IPS-20b (cell line): Measurements from ENCODE around the gene DAPK2.

ENCODE experiments used
- H3K27ac ChIP-seq: one replicate; pipeline ENCODE4 v1.5.1; 2013; ENCODE audit warnings: low read length
- H3K27me3 ChIP-seq: 2 replicates; pipeline ENCODE4 v1.6.1; 2013; ENCODE audit warnings: mild to moderate bottlenecking, low read length, inconsistent platforms; ENCODE audit not compliant: insufficient read depth
- H3K36me3 ChIP-seq: 2 replicates; pipeline ENCODE4 v1.6.1; 2013; ENCODE audit warnings: low read depth, mild to moderate bottlenecking, inconsistent platforms, low read length, moderate library complexity; ENCODE audit not compliant: insufficient read depth
- H3K4me1 ChIP-seq: 2 replicates; pipeline ENCODE4 v1.6.1; 2013; ENCODE audit warnings: mild to moderate bottlenecking, control low read depth, inconsistent platforms, low read length, moderate library complexity; ENCODE audit not compliant: insufficient read depth
- H3K4me3 ChIP-seq: 2 replicates; pipeline ENCODE4 v1.5.1; 2013; ENCODE audit warnings: mild to moderate bottlenecking, low read length, inconsistent platforms
- H3K9ac ChIP-seq: 2 replicates; pipeline ENCODE4 v1.6.1; 2013; ENCODE audit warnings: low read depth, mild to moderate bottlenecking, inconsistent platforms, low read length, moderate library complexity
- H3K9me3 ChIP-seq: 2 replicates; pipeline ENCODE4 v1.6.1; 2013; ENCODE audit warnings: mild to moderate bottlenecking, low read depth, low read length, inconsistent platforms; ENCODE audit not compliant: insufficient read depth

The DAPK2 gene

GRCh38 chr15:63978511-63979261, 67.6 kb downstream of the DAPK2 start:
- Histone ChIP-seq H3K27me3 (no peaks in the 10 kb centered on the region), H3K4me3 (no peak overlapping the region), H3K9ac (no peak overlapping the region), H3K4me1 (peaks cover 12% of the 10 kb centered on the region; the same call in 1 of the 2 replicates), H3K27ac (no peak overlapping the region), H3K36me3 (no peaks in the 10 kb centered on the region), H3K9me3 (no peaks in the 10 kb centered on the region)

- Histone ChIP-seq H3K27me3 (no peaks in the 10 kb centered on the region), H3K4me3 (no peak overlapping the region), H3K36me3 (no peaks in the 10 kb centered on the region), H3K4me1 (peaks cover 24% of the 10 kb centered on the region), H3K27ac (no peak overlapping the region), H3K9me3 (no peaks in the 10 kb centered on the region), H3K9ac (no peak overlapping the region)
Observed at GRCh38 chr15:63977119-63977518, 69.2 kb downstream of the DAPK2 start.

- no peaks in the 10 kb centered on the region for H3K36me3 ChIP-seq
- peak overlapping the region; percentile 23; the same call in 1 of the 2 replicates for H3K4me3 ChIP-seq
- no peaks in the 10 kb centered on the region for H3K9me3 ChIP-seq
- no peaks in the 10 kb centered on the region for H3K27me3 ChIP-seq
- H3K9ac ChIP-seq = no peak overlapping the region
- no peak overlapping the region for H3K27ac ChIP-seq
- H3K4me1 ChIP-seq = peaks cover 36% of the 10 kb centered on the region
Observed at GRCh38 chr15:63974021-63974420, 72.3 kb downstream of the DAPK2 start.

- Histone ChIP-seq H3K27ac (no peak overlapping the region), H3K4me3 (peak overlapping the region; percentile 17), H3K9ac (no peak overlapping the region), H3K4me1 (peaks cover 36% of the 10 kb centered on the region), H3K36me3 (no peaks in the 10 kb centered on the region), H3K9me3 (no peaks in the 10 kb centered on the region), H3K27me3 (no peaks in the 10 kb centered on the region)
Observed at GRCh38 chr15:63973212-63974009, 72.9 kb downstream of the DAPK2 start.

GRCh38 chr15:63972801-63973200, 73.5 kb downstream of the DAPK2 start:
- H3K36me3 ChIP-seq = no peaks in the 10 kb centered on the region
- no peaks in the 10 kb centered on the region for H3K27me3 ChIP-seq
- no peak overlapping the region for H3K9ac ChIP-seq
- H3K4me3 ChIP-seq = peak overlapping the region; percentile 17
- no peak overlapping the region for H3K27ac ChIP-seq
- no peaks in the 10 kb centered on the region for H3K9me3 ChIP-seq
- peaks cover 36% of the 10 kb centered on the region for H3K4me1 ChIP-seq

GRCh38 chr15:63971904-63972303, 74.4 kb downstream of the DAPK2 start:
- Histone ChIP-seq H3K4me3 (no peak overlapping the region), H3K27ac (no peak overlapping the region), H3K9me3 (no peaks in the 10 kb centered on the region), H3K27me3 (no peaks in the 10 kb centered on the region), H3K9ac (no peak overlapping the region), H3K36me3 (no peaks in the 10 kb centered on the region), H3K4me1 (peaks cover 36% of the 10 kb centered on the region)

GRCh38 chr15:63971427-63971805, 74.9 kb downstream of the DAPK2 start:
- Histone ChIP-seq H3K36me3 (no peaks in the 10 kb centered on the region), H3K27me3 (no peaks in the 10 kb centered on the region), H3K4me3 (no peak overlapping the region), H3K4me1 (peaks cover 36% of the 10 kb centered on the region), H3K9me3 (no peaks in the 10 kb centered on the region), H3K27ac (no peak overlapping the region), H3K9ac (no peak overlapping the region)

- Histone ChIP-seq H3K9me3 (no peaks in the 10 kb centered on the region), H3K4me1 (peaks cover 36% of the 10 kb centered on the region), H3K4me3 (no peak overlapping the region), H3K27ac (no peak overlapping the region), H3K27me3 (no peaks in the 10 kb centered on the region), H3K36me3 (no peaks in the 10 kb centered on the region), H3K9ac (no peak overlapping the region)
Observed at GRCh38 chr15:63970621-63971426, 75.5 kb downstream of the DAPK2 start.

GRCh38 chr15:63969652-63970421, 76.4 kb downstream of the DAPK2 start:
- peaks cover 32% of the 10 kb centered on the region for H3K4me1 ChIP-seq
- H3K9ac ChIP-seq = no peak overlapping the region
- H3K4me3 ChIP-seq = no peak overlapping the region
- H3K27ac ChIP-seq = no peak overlapping the region
- no peaks in the 10 kb centered on the region for H3K9me3 ChIP-seq
- no peaks in the 10 kb centered on the region for H3K36me3 ChIP-seq
- H3K27me3 ChIP-seq = no peaks in the 10 kb centered on the region

- H3K4me1 ChIP-seq = peaks cover 24% of the 10 kb centered on the region
- H3K4me3 ChIP-seq = no peak overlapping the region
- no peaks in the 10 kb centered on the region for H3K27me3 ChIP-seq
- H3K27ac ChIP-seq = no peak overlapping the region
- H3K36me3 ChIP-seq = no peaks in the 10 kb centered on the region
- H3K9ac ChIP-seq = no peak overlapping the region
- peaks cover 6% of the 10 kb centered on the region; the same call in 1 of the 2 replicates for H3K9me3 ChIP-seq
Observed at GRCh38 chr15:63968700-63969099, 77.6 kb downstream of the DAPK2 start.

- peaks cover 19% of the 10 kb centered on the region for H3K4me1 ChIP-seq
- H3K27ac ChIP-seq = no peak overlapping the region
- H3K4me3 ChIP-seq = no peak overlapping the region
- H3K9ac ChIP-seq = no peak overlapping the region
- H3K36me3 ChIP-seq = no peaks in the 10 kb centered on the region
- H3K27me3 ChIP-seq = no peaks in the 10 kb centered on the region
- peaks cover 11% of the 10 kb centered on the region; the same call in 1 of the 2 replicates for H3K9me3 ChIP-seq
Observed at GRCh38 chr15:63968122-63968524, 78.2 kb downstream of the DAPK2 start.
